SK-N-SH treated with all-trans-retinoic acid at 6 μM for 48 hours (cell line): ENCODE results near the gene ARHGEF4.

Experiments
- PATZ1 ChIP-seq: fragments of 250-450 bp; sonication (Bioruptor Pico); IDR thresholded peaks from 2 replicates; pipeline ENCODE4 v1.8.0; 2020; ENCODE audit warnings: mild to moderate bottlenecking, moderate library complexity, borderline replicate concordance
- RARB ChIP-seq: fragments of 250-450 bp; sonication (Bioruptor Pico); IDR thresholded peaks from 2 replicates; pipeline ENCODE4 v1.8.0; 2021; ENCODE audit warnings: mild to moderate bottlenecking, moderate library complexity
- TSHZ2 ChIP-seq: fragments of 250-450 bp; sonication (Bioruptor Pico); IDR thresholded peaks from 2 replicates; pipeline ENCODE4 v1.5.0; 2020; ENCODE audit warnings: mild to moderate bottlenecking, moderate library complexity
- ZFP3 ChIP-seq: fragments of 250-450 bp; sonication (Bioruptor Pico); IDR thresholded peaks from 2 replicates; pipeline ENCODE4 v1.5.0; 2020; ENCODE audit warnings: mild to moderate bottlenecking, moderate library complexity
- ZFP30 ChIP-seq: fragments of 450-650 bp; formaldehyde crosslinking; IDR thresholded peaks from 2 replicates; pipeline ENCODE4 v1.5.0; 2022; ENCODE audit warnings: mild to moderate bottlenecking, moderate library complexity
- ZNF565 ChIP-seq: fragments of 450-650 bp; formaldehyde crosslinking; conservative IDR thresholded peaks from 2 replicates; pipeline ENCODE4 v1.5.0; 2020; ENCODE audit warnings: low read depth, mild to moderate bottlenecking, moderate library complexity

DNA sequence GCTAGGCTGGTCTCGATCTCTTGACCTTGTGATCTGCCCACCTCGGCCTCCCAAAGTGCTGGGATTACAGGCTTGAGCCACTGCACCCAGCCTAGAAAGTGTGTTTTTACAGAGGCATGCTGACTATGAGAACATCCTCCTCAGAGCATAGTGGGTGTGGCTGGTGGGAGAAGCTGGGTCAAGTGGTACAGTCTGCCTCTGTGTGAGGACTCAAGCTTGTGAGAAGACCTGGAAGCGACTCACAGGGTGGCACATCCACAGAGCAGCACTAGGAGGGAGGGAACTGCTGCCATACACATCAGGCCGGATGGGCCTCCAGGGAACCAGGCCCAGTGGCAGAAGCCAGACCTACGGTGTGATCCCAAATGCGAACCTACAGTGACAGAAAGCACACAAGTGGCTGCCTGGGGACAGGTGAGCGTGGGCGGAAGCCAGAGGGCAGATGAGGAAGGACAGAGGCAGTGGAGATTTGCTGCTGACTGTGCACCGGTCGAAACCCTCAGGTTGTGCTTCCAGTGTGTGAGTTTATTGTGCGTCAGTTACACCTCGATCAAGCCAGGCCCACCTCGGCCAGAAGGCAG is 8.9 kb downstream of the ARHGEF4 start:
- TF ChIP-seq ZFP30 (CRISPR knock-in tag): no peak
- no peak for TF ChIP-seq RARB
- no peak for TF ChIP-seq ZFP3 (CRISPR knock-in tag)
- no peak for TF ChIP-seq PATZ1 (CRISPR knock-in tag)
- no peak for TF ChIP-seq ZNF565 (CRISPR knock-in tag)
- no peak for TF ChIP-seq TSHZ2
